ENCODE data around the gene KCNC1.

KCNC1 gene

DNA sequence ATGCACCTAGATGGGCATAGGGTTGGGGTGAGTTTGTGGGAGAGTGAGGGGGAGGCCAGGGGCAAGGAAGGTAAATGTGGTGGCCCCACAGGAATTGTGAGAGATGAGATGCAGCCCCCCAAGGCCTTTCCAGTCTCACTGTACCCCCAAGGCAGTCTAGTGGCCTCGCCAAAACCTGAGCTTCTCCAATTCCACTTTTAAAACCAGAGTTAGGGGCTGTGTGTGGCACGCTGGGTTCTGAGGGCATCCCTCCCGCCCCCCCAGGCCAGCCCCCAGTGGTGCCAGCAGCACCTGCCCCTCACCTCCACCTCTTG lies 40.4 kb downstream of the KCNC1 start:
- DNase-seq: no peak

DNA sequence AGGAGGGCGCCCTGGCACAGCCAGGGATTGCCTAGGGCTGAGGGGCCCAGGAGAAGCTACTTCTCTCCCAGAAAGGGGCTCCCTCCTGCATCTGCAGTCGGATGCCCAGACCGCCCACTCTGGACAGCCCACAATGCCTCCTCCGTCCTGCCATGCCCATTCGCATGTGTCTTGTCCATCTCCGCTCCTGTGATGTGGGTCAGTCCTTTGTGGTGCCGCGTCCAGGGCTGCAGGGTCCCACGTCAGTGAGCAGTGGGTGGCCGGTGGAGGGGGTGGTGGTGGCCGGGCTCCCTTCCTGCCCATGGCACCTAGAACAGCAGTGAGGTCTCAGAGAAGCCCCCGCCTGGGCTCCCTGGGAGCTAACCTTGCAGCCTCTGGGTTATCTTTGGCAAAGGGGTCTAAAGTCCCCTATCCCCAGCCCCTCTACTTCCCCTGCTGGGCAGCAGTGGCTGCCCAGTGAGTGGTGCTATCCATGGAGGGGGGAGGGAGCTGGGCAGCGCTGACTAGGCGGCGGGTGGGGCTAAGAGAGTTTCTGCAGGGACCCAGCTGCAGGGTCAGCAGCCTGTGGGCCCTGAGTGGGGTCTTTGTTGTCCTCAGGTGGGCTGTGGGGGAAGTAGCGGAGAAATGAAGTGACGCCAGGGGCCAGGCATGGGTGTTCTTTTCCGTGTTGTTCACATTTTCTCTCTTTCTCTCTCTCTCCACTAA lies 41.1 kb downstream of the KCNC1 start:
- DNase-seq: no peak

GRCh38 chr11:17776212-17776875 lies 41.8 kb downstream of the KCNC1 start:
- DNase-seq: no peak

- no peak for DNase-seq
Measured at GRCh38 chr11:17777086-17777737, 42.6 kb downstream of the KCNC1 start.

GRCh38 chr11:17777738-17778091 lies 43.1 kb downstream of the KCNC1 start:
- no peak for DNase-seq

- no peak for DNase-seq
Measured at GRCh38 chr11:17778352-17778751, 43.8 kb downstream of the KCNC1 start.

DNA sequence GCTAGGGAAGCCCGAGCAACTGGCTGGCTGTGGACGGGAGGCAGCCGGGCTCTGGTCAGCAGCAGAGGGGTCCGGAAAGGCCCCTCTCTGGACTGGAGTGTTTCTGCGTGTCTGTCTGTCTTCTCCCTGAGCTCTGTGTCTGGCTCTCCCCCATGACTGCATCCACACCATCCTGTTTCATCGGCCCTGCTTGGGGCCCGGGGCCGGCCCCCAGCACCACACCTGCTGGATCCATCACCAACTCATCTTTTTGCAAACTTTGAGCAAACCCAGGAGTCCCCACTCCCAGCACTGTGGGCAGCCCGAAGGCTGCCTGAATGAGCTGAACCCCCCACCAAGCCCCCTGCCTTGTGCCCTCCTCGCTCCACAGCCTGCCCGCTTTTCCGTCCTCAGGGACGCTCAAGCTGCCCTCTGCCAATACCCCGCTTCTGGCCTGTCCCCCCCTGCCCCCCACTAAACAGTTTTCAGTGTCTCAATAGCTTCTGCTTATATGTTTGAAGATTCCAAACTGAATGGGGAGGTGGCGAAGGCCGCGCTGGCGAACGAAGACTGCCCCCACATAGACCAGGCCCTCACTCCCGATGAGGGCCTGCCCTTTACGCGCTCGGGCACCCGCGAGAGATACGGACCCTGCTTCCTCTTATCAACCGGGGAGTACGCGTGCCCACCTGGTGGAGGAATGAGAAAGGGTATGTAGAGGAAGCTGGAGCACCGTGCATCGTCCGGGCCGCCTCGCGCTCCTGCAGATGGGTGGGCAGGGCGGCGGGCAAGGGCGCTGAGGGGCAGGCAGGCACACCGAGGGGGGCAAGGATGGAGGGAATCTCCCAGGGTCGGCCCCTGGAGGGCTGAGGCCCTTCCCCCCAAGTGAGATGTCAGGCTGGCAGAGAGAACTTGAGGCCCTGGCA lies 44.6 kb downstream of the KCNC1 start:
- no peak for DNase-seq

GRCh38 chr11:17779861-17780594 lies 45.4 kb downstream of the KCNC1 start:
- no peak for DNase-seq

DNA sequence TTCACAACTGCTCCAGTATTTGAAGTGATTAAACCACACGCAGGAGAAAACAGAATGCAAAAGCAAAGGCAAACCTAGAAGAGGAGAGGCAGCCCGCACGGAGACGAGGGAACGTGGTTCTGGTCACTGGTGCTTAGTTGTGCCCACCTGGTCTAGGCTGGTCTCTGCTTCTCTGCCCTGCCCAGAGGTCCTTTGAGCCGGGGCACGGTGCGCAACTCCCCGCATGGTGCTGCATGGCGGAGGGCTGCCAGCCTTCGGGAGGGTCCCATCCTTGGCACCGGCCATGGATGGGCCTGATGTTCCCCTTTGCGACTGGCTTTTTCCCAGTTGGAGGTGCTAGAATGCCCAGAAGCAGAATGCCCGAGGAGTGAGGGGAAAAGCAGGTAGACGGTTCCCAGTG lies 46.1 kb downstream of the KCNC1 start:
- no peak for DNase-seq

DNA sequence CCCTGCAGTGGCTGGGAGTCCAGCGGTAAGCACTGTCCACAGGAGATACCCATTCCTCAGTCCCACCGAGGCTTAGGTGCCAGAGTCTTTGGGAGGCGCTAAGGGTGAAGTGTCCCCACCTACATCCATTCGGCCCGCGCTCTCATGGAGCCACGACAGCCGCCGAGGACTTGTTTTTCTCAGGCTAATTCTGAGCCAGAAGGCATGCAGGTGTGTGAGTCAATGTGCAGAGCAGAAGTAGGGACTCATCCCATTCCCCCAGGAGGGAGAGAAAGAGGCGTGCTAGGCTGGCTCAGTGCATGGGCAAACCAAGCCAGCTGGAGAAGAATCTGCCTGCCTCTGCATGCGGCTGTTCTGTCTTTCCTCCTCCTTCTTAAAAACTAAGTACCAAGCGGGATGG lies 46.6 kb downstream of the KCNC1 start:
- no peak for DNase-seq

GRCh38 chr11:17781626-17782025 lies 47.0 kb downstream of the KCNC1 start:
- DNase-seq: no peak

GRCh38 chr11:17782145-17782544 lies 47.6 kb downstream of the KCNC1 start:
- no peak for DNase-seq

- DNase-seq: no peak
Measured at GRCh38 chr11:17782603-17783337, 48.2 kb downstream of the KCNC1 start.

GRCh38 chr11:17783878-17784277 lies 49.3 kb downstream of the KCNC1 start:
- no peak for DNase-seq

- no peak for DNase-seq
Measured at GRCh38 chr11:17786824-17787525, 52.4 kb downstream of the KCNC1 start.

- DNase-seq: no peak
Measured at GRCh38 chr11:17788084-17788483, 53.5 kb downstream of the KCNC1 start.

GRCh38 chr11:17790453-17790852 lies 55.9 kb downstream of the KCNC1 start:
- DNase-seq: no peak

- no peak for DNase-seq
Measured at GRCh38 chr11:17791144-17791543, 56.6 kb downstream of the KCNC1 start.

DNA sequence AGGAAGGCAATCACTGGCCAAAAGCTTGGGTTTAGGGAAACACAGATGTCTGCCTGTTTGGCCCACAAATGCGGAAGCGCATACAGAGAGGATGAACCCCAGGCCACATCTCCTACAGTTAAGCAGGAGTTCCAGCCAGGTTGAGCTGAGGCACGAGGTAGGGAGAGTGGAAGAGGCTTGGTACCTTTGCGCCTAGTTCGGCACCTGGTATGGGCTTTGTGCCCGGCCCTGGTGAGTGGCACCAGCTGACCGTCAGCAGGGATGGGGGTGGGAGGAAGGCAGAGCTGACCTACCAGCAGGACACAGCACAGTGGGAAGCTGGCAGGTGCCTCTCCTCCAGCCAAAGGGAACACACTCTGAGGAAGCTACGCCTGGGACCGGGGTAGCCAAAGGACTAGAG lies 57.6 kb downstream of the KCNC1 start:
- no peak for DNase-seq

GRCh38 chr11:17793642-17794170 lies 59.1 kb downstream of the KCNC1 start:
- no peak for DNase-seq

GRCh38 chr11:17794981-17795380 lies 60.4 kb downstream of the KCNC1 start:
- no peak for DNase-seq
